Right atrium auricular region (tissue), 2 donors: ENCODE data around the gene TCAP. TPM values are rescaled to one million over a fixed set of nuclear protein-coding genes. Genes with fewer than 3 reads are reported as not detected.

Experiments
- DNase-seq: peaks from one replicate; pipeline ENCODE4 v3.0.0-alpha.2; 2019; ENCODE audit warnings: low spot score
- H3K27ac ChIP-seq, 2 donors: fragments of 200-600 bp; sonication (generic); 1 replicate in 1 of 2; 2 replicates in 1 of 2; pipeline ENCODE4 v1.5.1; 2016 to 2019
- H3K27me3 ChIP-seq, 2 donors: fragments of 200-600 bp; sonication (generic); one replicate each; pipeline versions ENCODE4 v1.5.1 to v1.6.0; 2017 to 2019
- H3K36me3 ChIP-seq: fragments of 200-600 bp; sonication (generic); one replicate; pipeline ENCODE4 v1.5.1; 2016
- H3K4me1 ChIP-seq, 2 donors: fragments of 200-600 bp; sonication (generic); one replicate each; pipeline versions ENCODE4 v1.5.1 to v1.6.0; 2017 to 2019
- H3K4me3 ChIP-seq, 2 donors: fragments of 200-600 bp; sonication (generic); 1 replicate in 1 of 2; 2 replicates in 1 of 2; pipeline ENCODE4 v1.5.1; 2017 to 2019; ENCODE audit warnings: mild to moderate bottlenecking in 1 of 2, moderate library complexity in 1 of 2
- H3K9me3 ChIP-seq, 2 donors: fragments of 200-600 bp; sonication (generic); one replicate each; pipeline ENCODE4 v1.5.1; 2019
- CTCF ChIP-seq, 2 donors: fragments of 200-600 bp; sonication (generic); IDR thresholded peaks; one replicate each; pipeline ENCODE4 v1.5.1; 2019; ENCODE audit warnings: antibody characterized with exemption in 2 of 2
- total RNA-seq, 2 donors: library from RNA; depleted of rRNA; stranded (reverse); fragments of >200 nt; gene quantifications; one replicate each; pipeline ENCODE4 v1.1.0, GENCODE V29; 2016

The TCAP gene
- total RNA-seq, 2 donors from 2014 or later: 3,380 to 5,284 TPM

GRCh38 chr17:39638317-39638716 lies 26.8 kb upstream of the TCAP start:
- peak overlapping the region in 1 of 2 donors; percentile 79 for H3K4me3 ChIP-seq

GRCh38 chr17:39639043-39639442 lies 26.1 kb upstream of the TCAP start:
- H3K36me3 ChIP-seq: no peaks in the 10 kb centered on the region
- no peaks in the 10 kb centered on the region for H3K27me3 ChIP-seq
- TF ChIP-seq CTCF (IDR thresholded peaks at IDR 0.05): no peak
- no peak overlapping the region for H3K4me3 ChIP-seq
- no peak overlapping the region for H3K27ac ChIP-seq
- no peaks in the 10 kb centered on the region for H3K9me3 ChIP-seq
- no peak for DNase-seq
- H3K4me1 ChIP-seq: peaks cover 0 to 76% of the 10 kb centered on the region in 2 donors

More at GRCh38 chr17:39638317-39638716, 26.8 kb upstream of the TCAP start:
- Histone ChIP-seq H3K27ac (no peak overlapping the region), H3K27me3 (no peaks in the 10 kb centered on the region), H3K9me3 (no peaks in the 10 kb centered on the region), H3K36me3 (no peaks in the 10 kb centered on the region), H3K4me1 (peaks cover 0 to 68% of the 10 kb centered on the region in 2 donors)
- no peak for DNase-seq
- no peak for TF ChIP-seq CTCF (IDR thresholded peaks at IDR 0.05)

GRCh38 chr17:39639566-39640458 lies 25.3 kb upstream of the TCAP start:
- DNase-seq: no peak
- Histone ChIP-seq H3K9me3 (no peaks in the 10 kb centered on the region), H3K36me3 (no peaks in the 10 kb centered on the region), H3K4me1 (peaks cover 0 to 75% of the 10 kb centered on the region in 2 donors), H3K27ac (no peak overlapping the region), H3K27me3 (no peaks in the 10 kb centered on the region), H3K4me3 (no peak overlapping the region)
- TF ChIP-seq CTCF (IDR thresholded peaks at IDR 0.05): no peak

GRCh38 chr17:39640591-39641031 lies 24.5 kb upstream of the TCAP start:
- H3K27ac ChIP-seq: no peak overlapping the region
- peaks cover 0 to 75% of the 10 kb centered on the region in 2 donors for H3K4me1 ChIP-seq
- H3K9me3 ChIP-seq: no peaks in the 10 kb centered on the region
- no peak for DNase-seq
- no peak overlapping the region for H3K4me3 ChIP-seq
- H3K36me3 ChIP-seq: no peaks in the 10 kb centered on the region
- TF ChIP-seq CTCF (IDR thresholded peaks at IDR 0.05): no peak
- H3K27me3 ChIP-seq: no peaks in the 10 kb centered on the region

GRCh38 chr17:39641097-39641496 lies 24.1 kb upstream of the TCAP start:
- Histone ChIP-seq H3K36me3 (no peaks in the 10 kb centered on the region), H3K27me3 (no peaks in the 10 kb centered on the region), H3K27ac (no peak overlapping the region), H3K4me1 (peaks cover 0 to 73% of the 10 kb centered on the region in 2 donors), H3K4me3 (no peak overlapping the region), H3K9me3 (no peaks in the 10 kb centered on the region)
- DNase-seq: no peak
- TF ChIP-seq CTCF (IDR thresholded peaks at IDR 0.05): no peak
